AG20443 (cell line): ENCODE data around the gene ARL2BP.
A peak's percentile ranks its signal among the peaks of the same experiment; 100 is the strongest.

Source experiments
- DNase-seq: peaks from one replicate; pipeline ENCODE4 v3.0.0; 2012; ENCODE audit warnings: low spot score, mixed read lengths

Gene ARL2BP

DNA sequence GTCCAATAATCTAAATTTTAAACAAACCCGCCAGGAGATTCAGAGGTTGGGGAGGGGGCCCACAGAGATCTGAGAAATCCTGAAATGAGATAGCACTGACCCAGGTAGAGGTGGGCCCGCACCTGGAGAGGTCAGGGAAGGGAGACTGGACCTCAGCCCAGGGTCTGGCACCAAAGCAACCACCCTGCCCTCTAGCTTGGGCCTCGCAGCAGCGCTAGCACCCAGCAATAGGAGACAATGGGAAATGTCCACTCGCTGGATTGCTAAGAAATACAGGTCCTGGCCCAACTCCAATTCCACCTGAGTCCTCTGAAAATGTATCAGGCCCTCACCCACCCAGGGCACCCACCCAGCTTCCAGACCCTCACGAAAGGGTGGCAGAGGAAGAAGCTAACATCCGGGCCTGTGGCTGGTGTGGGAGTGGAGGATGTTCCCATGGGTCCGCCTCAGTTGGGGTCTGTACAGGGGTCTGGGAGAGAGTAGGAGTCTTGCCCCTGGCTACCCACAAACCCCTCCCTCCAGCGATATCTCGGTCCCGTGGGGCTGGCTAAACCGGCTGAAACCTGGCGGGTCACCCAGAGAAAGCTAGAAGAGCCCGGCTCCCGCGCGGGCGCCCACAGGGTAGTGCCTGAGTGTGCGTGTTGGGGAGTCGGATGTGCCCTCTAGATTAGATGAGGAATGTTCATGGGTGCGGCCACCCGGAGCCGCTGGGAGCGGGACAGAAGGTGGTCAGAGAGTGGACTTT lies 38.3 kb downstream of the ARL2BP start:
- no peak for DNase-seq

DNA sequence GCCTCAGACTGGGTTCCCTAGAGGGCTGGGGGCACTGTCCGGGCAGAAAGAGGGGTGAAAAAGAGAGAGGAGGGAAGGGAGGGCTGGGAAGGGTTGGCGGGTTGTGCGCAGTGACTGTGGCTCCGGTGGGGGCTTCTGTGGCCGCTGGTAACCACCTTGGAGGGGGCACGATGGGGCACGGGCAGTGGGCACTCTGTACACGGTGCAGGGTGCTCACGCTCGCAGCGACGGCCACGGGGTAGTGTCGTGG lies 38.8 kb downstream of the ARL2BP start:
- DNase-seq = no peak

DNA sequence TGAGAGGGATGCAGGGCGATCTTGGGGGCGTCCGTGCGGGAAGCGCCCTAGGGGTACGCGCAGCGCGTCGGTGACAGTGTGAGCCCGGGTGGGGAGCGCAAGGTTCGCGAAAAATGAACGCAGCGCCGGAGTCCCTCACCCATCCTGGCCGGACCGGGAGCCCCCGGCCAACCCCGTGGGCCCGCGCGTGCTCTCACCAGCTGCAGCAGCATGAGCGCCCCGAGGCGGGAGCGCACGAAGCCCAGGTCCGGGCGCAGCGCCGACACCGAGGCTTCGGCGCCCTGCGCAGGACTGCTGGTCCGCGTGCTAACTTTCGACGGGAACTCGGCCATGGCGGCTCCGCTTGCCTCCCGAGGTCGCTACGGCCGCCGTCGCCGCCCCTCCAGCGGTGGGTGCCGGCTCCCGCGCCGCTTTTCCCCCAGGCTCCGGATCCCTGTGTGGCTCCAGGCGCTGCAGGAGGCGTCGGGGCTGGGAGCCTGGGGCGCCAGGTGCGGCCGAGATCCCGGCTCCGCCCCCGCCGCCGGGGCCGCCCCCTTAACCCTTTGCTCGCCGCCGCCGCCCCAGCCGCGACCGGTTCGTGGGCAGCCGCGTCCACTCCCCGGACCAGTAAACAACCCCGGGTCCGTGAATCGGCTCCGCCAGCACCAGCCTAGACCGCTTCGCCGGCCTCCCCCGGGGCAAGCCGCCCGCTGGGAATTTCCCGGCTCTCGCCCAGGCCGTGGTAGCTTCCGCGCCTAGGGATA lies 39.3 kb downstream of the ARL2BP start, which contains the start of gene PLLP:
Gene PLLP, minus strand, starts transcription at position 464 of the 743 bp plus-strand sequence. Its CDS starts 132 bp downstream, at position 332.
- DNase-seq = peak; percentile 71

DNA sequence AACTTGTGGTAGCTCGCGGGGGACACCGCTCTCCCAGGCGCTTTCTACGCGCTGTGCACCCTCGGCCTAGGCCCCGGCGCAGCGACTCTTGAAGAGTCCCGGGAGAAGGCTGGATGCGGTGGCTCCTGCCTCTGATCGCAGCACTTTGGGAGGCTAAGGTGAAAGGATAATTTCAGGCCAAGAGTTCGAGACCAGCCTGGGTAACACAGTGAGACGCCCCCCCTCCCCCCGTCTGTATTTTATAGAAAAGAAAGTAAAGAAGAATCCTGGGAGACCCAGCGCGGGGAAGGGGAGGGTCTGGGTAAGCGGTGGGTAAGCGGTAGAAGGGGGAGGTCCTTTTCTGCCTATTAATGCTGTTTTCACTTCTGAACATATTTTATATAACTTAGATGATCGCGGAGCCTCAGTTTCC lies 39.9 kb downstream of the ARL2BP start:
- DNase-seq = no peak

GRCh38 chr16:57285379-57285778 lies 40.3 kb downstream of the ARL2BP start:
- no peak for DNase-seq

DNA sequence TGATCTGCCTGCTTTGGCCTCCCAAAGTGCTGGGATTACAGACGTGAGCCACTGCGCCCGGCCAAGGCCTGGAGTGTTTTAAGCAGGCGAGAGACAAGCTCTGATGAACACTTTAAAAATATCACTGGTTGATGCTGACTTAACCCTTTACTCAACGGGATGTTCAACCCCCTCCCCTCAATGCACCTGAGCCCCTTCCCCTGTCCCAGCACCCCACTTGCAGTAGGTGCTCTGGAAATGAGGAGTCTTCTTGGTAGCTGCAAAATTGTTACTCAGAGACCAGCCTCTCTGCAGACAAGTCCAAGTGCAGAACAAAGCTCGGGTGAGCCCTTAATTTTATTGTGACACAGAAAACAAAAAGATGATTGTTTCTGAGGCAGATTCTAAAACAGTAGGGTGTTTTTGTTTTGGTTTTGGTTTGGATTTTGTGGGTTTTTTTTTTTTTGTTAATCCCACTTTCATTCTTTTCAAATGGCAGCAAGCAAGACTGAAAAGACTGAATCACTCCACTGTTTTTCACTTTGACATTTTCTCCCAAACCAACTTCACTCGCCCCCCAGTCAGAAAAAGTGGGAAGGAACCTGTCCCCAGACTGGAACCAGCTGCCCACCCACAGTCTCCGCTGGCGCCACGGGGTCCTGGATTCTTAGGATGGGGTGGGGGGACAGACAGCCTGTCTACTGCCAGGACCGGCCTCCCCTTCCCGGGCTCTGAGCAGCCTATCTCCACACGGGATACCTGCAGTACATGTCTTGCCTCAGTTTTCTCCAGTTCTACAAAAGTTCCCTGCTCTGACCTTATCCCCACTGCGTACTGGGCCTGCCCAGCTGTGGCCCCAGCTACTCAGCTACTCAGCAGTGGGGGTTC lies 44.6 kb downstream of the ARL2BP start:
- DNase-seq = no peak

DNA sequence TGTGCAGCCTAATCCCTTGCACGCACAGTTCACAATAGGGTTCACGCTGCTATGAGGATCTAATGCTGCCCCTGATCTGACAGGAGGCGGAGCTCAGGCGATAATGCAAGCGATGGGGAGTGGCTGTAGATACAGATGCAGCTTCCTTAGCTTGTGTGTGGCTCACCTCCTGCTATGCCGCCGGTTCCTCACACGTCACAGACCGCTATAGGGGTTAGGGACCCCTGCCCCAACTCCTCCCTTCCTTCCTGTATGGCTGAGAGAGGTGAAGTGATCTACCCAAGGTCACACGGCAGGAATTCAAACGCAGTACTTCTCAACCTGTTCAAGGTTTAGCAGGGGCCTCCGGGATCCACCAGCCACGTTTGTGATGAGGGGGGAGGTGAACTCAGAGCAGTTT lies 52.8 kb downstream of the ARL2BP start:
- DNase-seq = no peak

GRCh38 chr16:57299009-57299718 lies 54.1 kb downstream of the ARL2BP start:
- DNase-seq = peak; percentile 63

DNA sequence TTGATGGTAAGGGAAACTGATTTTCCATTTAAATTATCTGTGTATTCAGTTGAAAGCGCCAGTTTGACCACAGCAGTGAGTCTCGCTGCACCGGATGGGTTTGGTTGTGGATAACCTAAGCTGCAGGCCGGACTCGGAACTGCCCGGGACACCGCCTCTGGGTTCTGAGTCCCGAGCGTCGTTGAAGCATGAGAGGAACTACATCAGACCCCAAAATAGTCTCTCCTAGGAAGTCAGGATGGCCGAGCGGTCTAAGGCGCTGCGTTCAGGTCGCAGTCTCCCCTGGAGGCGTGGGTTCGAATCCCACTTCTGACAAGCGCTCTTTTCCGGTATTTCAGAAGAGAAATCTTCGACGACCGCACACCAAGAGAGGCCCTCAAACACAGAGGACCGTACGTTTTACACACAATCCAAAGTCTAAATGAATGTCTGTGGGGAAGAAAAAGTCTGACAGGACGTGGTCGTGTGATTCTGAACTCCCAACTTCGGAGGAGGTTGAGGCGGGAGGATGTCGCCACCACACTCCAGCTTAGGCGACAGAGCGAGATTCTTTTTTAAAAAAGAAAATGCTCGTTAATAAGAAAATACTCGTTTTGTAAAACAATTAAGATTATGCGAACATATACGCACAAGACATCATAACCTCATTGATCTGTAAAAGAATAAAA lies 54.8 kb downstream of the ARL2BP start:
- DNase-seq = peak; percentile 91

GRCh38 chr16:57300387-57301125 lies 55.5 kb downstream of the ARL2BP start:
- DNase-seq = peak; percentile 98

- no peak for DNase-seq
Measured at GRCh38 chr16:57301126-57301817, 56.2 kb downstream of the ARL2BP start.
